Stomach smooth muscle (tissue), 2 donors: ENCODE measurements around the gene MARCKS.

ENCODE experiments used
- H3K27ac ChIP-seq: one replicate; pipeline ENCODE4 v1.7.0; 2013; ENCODE audit warnings: mild to moderate bottlenecking, low read length, inconsistent platforms
- H3K27me3 ChIP-seq, 2 donors: one replicate each; pipeline ENCODE4 v1.7.0; 2013; ENCODE audit warnings: low read length in 2 of 2; ENCODE audit not compliant: insufficient read depth in 2 of 2, control insufficient read depth in 1 of 2
- H3K36me3 ChIP-seq, 2 donors: one replicate each; pipeline ENCODE4 v1.7.0; 2013; ENCODE audit warnings: low read length in 2 of 2; ENCODE audit not compliant: control insufficient read depth in 2 of 2, insufficient read depth in 2 of 2
- H3K4me1 ChIP-seq: one replicate; pipeline ENCODE4 v1.7.0; 2013; ENCODE audit warnings: low read length; ENCODE audit not compliant: control insufficient read depth, insufficient read depth
- H3K4me3 ChIP-seq, 2 donors: one replicate each; pipeline ENCODE4 v1.7.0; 2013; ENCODE audit warnings: low read length in 2 of 2
- H3K9ac ChIP-seq, 2 donors: one replicate each; pipeline ENCODE4 v1.7.0; 2013; ENCODE audit warnings: low read length in 2 of 2, mild to moderate bottlenecking in 1 of 2
- H3K9me3 ChIP-seq, 2 donors: one replicate each; pipeline ENCODE4 v1.7.0; 2013; ENCODE audit warnings: low read length in 2 of 2; ENCODE audit not compliant: control insufficient read depth in 2 of 2
- donor health status: healthy.
- donor health status: Pancreatic carcinoma.

MARCKS gene, protein sequence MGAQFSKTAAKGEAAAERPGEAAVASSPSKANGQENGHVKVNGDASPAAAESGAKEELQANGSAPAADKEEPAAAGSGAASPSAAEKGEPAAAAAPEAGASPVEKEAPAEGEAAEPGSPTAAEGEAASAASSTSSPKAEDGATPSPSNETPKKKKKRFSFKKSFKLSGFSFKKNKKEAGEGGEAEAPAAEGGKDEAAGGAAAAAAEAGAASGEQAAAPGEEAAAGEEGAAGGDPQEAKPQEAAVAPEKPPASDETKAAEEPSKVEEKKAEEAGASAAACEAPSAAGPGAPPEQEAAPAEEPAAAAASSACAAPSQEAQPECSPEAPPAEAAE

DNA sequence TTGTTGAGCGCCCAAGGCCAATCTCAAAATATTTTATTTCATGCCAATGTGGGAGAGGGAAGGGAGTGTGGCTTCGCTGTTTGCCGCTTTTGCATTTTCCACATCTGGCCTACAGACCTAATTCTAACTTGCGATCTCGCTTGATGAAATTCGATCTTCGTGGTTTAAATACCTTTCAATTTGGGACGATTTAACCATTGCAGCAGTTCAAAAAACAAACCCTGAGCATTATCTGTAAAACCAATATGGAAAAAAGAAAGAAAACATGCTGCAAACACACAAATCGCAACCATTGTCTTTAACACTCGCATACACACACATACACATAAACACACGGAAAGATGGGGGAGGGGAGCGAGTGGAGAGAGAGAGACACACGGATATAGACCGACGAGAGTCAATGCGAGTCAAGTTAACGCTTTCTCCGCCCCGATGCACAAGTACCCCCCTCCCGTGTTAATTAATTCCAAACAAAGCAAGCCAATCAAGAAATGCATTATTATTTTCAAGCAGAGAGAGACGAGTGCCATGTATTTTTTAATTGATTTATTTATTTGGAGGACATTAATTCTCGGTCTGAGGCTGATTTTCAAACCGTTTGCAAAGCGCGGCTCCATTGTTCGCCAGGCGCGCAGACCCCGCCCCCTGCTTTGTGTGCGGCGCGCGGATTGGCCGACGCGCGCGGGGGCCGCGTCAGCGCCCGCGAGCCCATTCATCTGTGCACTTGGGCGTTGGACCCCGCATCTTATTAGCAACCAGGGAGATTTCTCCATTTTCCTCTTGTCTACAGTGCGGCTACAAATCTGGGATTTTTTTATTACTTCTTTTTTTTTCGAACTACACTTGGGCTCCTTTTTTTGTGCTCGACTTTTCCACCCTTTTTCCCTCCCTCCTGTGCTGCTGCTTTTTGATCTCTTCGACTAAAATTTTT lies at the start of gene MARCKS:
MARCKS (plus strand) TSS at position 721 of the 931 bp plus-strand sequence. CDS start 401 bp downstream, outside the sequence.
- no peaks in the 10 kb centered on the region for H3K36me3 ChIP-seq
- H3K9me3 ChIP-seq, result no peaks in the 10 kb centered on the region
- no peaks in the 10 kb centered on the region for H3K27me3 ChIP-seq

DNA sequence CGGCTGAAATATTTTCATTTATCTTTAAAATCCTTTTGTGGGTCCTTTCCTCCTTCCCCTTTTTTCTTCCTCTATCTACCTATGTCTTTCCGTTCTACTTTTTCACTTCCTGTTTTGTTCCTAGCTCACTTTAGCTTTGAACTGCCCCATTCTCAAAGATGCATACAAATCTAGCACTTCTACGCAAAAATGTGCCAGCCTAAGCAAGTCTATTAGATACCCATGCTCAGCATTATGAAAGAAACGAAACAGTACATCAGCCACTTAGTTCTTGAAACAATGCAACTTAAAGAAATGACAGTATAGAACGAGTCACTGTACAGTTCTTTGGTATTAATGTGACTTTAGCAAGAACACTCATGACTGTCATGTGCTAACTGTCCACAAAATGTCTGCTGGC lies 47.3 kb upstream of the MARCKS start:
- no peak overlapping the region for H3K4me3 ChIP-seq
- no peaks in the 10 kb centered on the region for H3K36me3 ChIP-seq
- no peak overlapping the region for H3K27ac ChIP-seq

More for the DNA sequence above, at the start of gene MARCKS:
- Histone ChIP-seq H3K27ac (peak within 1 kb of the TSS; percentile 96), H3K9ac (peak within 1 kb of the TSS; percentile 96 to 98), H3K4me3 (peak within 1 kb of the TSS; percentile 97 to 98), H3K4me1 (peaks cover 15% of the 10 kb centered on the region)

DNA sequence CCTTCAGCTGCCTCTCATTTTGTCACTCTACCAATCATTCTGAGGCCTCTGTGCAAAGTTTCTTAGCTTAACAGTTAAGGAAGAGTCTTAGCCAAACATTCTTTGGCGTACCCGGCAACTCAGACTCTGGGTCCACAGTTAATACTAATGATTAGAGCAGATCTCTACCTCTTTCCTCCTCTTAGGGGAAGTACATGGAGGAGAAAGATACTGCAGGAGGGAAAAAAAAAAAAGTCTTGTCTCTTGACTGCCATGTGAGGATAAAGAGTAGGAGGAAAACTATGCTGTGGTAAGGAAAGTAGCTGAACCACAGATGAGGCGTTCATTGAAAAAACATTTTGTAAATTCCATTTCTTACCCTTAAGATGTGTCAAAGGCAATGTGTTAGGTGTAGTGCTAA lies 44.0 kb upstream of the MARCKS start:
- no peaks in the 10 kb centered on the region for H3K9me3 ChIP-seq
- H3K4me1 ChIP-seq, result no peaks in the 10 kb centered on the region
- no peaks in the 10 kb centered on the region for H3K36me3 ChIP-seq
- no peak overlapping the region for H3K27ac ChIP-seq
- H3K4me3 ChIP-seq, result no peak overlapping the region
- no peaks in the 10 kb centered on the region for H3K27me3 ChIP-seq
- H3K9ac ChIP-seq, result no peak overlapping the region

More for the DNA sequence above, 47.3 kb upstream of the MARCKS start:
- H3K4me1 ChIP-seq, result no peaks in the 10 kb centered on the region
- H3K9ac ChIP-seq, result no peak overlapping the region
- no peaks in the 10 kb centered on the region for H3K27me3 ChIP-seq
- H3K9me3 ChIP-seq, result no peaks in the 10 kb centered on the region

DNA sequence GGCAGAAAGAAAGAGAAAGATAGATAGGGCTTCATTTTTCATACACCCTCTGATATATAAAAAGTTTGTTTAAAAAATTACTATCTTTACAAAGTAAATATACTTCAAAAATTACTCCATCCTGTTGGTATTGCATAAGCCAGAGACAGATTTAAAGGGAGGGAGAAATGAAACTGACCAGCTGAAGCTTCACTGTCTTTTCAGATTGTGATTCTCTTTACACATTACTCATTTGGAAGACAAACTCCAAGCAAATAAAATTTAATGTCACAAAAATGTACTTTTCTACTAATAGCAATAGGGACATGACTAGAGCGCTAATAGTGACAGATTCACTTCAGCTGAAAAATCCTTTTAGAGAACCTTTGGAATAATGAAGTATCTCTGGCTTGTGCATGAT lies 38.6 kb upstream of the MARCKS start:
- no peaks in the 10 kb centered on the region for H3K36me3 ChIP-seq
- no peak overlapping the region for H3K9ac ChIP-seq
- H3K27me3 ChIP-seq, result no peaks in the 10 kb centered on the region
- no peak overlapping the region for H3K27ac ChIP-seq
- no peaks in the 10 kb centered on the region for H3K9me3 ChIP-seq
- H3K4me1 ChIP-seq, result peaks cover 2% of the 10 kb centered on the region
- H3K4me3 ChIP-seq, result no peak overlapping the region

DNA sequence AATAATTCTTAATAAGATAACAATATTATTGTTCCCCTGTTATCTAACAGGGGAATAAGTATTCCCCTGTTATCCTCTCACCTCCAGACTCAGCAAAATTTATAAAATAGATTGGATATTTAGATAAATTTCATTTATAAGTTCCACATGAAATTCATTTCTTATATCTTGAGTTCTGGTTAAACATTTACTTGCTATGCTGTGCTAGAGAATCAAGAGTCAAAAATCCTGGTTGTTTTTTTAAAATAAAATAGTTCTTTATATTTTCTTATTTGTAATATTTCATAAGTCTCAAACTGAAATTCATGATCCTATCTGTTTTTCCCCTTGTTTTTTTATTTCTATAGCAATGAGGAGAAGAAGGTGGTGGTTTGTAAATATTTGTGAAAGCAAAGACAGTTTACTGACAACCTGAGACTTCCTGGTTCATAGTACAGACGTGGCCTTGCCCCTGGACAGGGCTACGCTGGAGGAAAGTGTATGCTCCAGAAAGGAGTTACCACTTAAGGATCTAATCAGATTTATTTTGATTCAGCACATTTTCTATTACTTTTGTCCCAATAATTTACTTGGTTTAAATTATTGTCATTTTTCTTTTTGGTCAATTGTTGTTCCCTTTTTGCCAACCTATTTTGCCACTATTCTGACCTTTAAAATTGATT lies 37.8 kb upstream of the MARCKS start:
- no peak overlapping the region for H3K9ac ChIP-seq
- peaks cover 5% of the 10 kb centered on the region for H3K4me1 ChIP-seq
- H3K4me3 ChIP-seq, result no peak overlapping the region
- H3K27ac ChIP-seq, result no peak overlapping the region
- no peaks in the 10 kb centered on the region for H3K36me3 ChIP-seq
- H3K9me3 ChIP-seq, result no peaks in the 10 kb centered on the region
- no peaks in the 10 kb centered on the region for H3K27me3 ChIP-seq

DNA sequence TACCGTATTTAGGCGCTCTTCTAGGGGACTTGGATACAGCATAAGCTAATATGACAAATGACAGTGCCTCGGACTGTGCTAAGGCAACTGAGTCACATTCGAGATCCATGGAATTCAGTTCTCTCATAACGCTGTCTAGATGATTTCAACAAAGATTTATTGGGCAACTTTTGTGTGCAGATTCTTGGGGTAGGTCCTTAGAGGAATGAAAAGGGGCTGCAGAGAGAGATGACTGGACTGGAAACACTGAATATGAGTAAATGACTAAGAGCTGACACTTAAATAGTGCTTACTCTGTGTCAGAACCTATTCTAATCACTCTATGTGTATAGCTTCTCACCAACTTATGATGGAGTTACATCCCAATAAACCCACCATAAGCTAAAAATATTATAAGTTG lies 36.4 kb upstream of the MARCKS start:
- Histone ChIP-seq H3K4me1 (peaks cover 20% of the 10 kb centered on the region), H3K9ac (no peak overlapping the region), H3K36me3 (no peaks in the 10 kb centered on the region), H3K27ac (no peak overlapping the region), H3K27me3 (no peaks in the 10 kb centered on the region), H3K4me3 (no peak overlapping the region), H3K9me3 (no peaks in the 10 kb centered on the region)

DNA sequence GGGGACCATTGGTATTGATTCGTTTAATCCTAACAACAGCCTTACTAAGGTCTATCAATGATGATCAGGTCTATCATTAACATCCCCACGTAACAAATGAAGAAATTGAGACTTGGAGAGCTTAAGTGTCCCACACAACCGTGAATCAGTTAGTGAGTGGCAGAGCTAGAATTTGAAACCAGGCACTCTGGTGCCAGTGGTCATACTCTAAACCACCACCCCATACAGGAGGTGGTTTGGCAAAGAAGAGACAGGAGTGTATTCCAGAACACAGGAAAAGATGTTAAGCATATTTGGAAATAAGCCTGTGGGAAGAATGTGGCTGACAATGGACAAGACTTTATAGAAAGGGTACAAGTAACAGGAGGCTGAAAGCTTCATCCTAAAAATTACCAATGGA lies 35.7 kb upstream of the MARCKS start:
- no peak overlapping the region for H3K9ac ChIP-seq
- H3K4me1 ChIP-seq, result peaks cover 24% of the 10 kb centered on the region
- no peaks in the 10 kb centered on the region for H3K36me3 ChIP-seq

DNA sequence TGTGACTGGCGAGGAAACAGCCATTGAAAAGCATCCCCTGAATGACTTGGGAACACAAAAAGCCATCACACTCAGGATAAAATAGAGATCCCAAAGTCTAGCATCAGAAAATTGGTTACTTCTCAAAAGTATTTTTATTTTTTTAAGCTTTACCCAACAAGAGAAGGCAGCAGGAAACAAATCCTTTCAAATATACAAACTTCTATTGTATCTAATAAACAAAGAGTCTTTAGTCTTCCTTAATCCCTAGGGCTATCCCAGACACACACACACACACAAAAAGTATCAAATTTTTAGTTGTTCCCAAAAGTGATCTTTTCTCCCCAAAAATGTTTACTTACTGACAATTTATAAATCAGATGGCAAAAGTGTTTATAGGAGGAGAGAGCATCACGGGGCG lies 33.2 kb upstream of the MARCKS start:
- no peaks in the 10 kb centered on the region for H3K27me3 ChIP-seq
- H3K27ac ChIP-seq, result peak overlapping the region; percentile 76
- H3K9me3 ChIP-seq, result no peaks in the 10 kb centered on the region
- peak overlapping the region in 1 of 2 donors; percentile 35 for H3K4me3 ChIP-seq
- no peak overlapping the region for H3K9ac ChIP-seq
- H3K36me3 ChIP-seq, result no peaks in the 10 kb centered on the region
- peaks cover 21% of the 10 kb centered on the region for H3K4me1 ChIP-seq

More for the DNA sequence above, 35.7 kb upstream of the MARCKS start:
- H3K4me3 ChIP-seq, result no peak overlapping the region
- H3K27me3 ChIP-seq, result no peaks in the 10 kb centered on the region
- no peak overlapping the region for H3K27ac ChIP-seq
- H3K9me3 ChIP-seq, result no peaks in the 10 kb centered on the region

DNA sequence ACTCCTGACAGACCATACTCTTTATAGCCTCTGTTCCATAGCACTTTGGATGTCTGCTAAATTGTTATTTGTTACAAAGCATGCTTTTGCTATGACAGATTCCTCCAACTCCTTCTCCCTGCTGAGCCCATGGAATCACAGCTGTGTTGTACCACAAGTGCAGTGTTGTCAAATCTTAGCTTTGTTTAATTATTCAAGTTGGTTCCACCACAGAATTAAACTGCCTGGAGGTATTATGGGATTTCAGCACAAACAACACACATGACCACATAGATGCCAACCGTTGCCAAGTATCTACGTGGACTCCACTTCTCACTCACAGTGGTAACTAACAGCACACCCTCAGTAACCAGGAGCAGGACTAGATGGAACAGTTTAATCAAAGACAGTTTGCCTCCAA lies 32.7 kb upstream of the MARCKS start:
- no peaks in the 10 kb centered on the region for H3K9me3 ChIP-seq
- no peak overlapping the region for H3K9ac ChIP-seq
- H3K27me3 ChIP-seq, result no peaks in the 10 kb centered on the region
- peaks cover 21% of the 10 kb centered on the region for H3K4me1 ChIP-seq
- peak overlapping the region; percentile 76 for H3K27ac ChIP-seq
- peak overlapping the region in 1 of 2 donors; percentile 35 for H3K4me3 ChIP-seq
- H3K36me3 ChIP-seq, result no peaks in the 10 kb centered on the region

DNA sequence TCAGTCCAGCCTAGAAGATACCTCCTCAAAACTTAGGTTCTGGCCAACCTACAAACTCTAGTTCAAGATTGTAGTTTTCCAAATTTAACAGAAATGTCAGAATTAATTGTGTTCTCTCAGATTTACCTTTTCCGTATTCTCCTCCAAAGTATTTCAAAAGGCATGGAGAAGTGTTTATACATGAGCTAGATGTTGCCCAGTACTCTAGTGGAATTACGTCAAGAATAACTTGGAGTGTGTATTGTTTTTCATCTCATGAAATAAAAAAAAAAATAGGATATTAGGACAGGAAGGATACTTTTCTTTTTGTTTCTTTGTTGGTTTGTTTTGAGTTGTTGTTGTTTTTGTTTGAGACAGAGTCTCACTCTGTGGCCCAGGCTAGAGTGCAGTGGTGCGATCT lies 32.3 kb upstream of the MARCKS start:
- H3K4me1 ChIP-seq, result peaks cover 21% of the 10 kb centered on the region
- peak overlapping the region; percentile 87 for H3K27ac ChIP-seq
- H3K27me3 ChIP-seq, result no peaks in the 10 kb centered on the region
- no peak overlapping the region for H3K4me3 ChIP-seq
- no peaks in the 10 kb centered on the region for H3K9me3 ChIP-seq
- H3K36me3 ChIP-seq, result no peaks in the 10 kb centered on the region
- no peak overlapping the region for H3K9ac ChIP-seq
